HG03108 (cell line): ENCODE measurements around the gene RTN3.
A peak's percentile ranks its signal among the peaks of the same experiment; 100 is the strongest.
"Not testable (repeated sequence)": the region's sequence is repeated elsewhere in the genome, so short reads cannot be mapped to it uniquely, and the experiment has no call there.

Experiments
- ATAC-seq: cut with Tn5 transposase; IDR thresholded peaks from one replicate; pipeline ENCODE4 v1.9.1; 2021; ENCODE audit warnings: moderate library complexity; ENCODE audit not compliant: unreplicated experiment

RTN3 gene

GRCh38 chr11:63767565-63768236 is 86.4 kb downstream of the RTN3 start:
- ATAC-seq: no peak

GRCh38 chr11:63768237-63769041 is 87.1 kb downstream of the RTN3 start, which contains the start of gene ZFTA:
Gene ZFTA, minus strand, starts transcription at chr11:63768775. Its CDS starts 153 bp downstream, at chr11:63768622.
- peak; percentile 43 for ATAC-seq

- ATAC-seq: peak; percentile 25
Observed at GRCh38 chr11:63769042-63769713, 87.9 kb downstream of the RTN3 start.

- ATAC-seq: no peak
Observed at GRCh38 chr11:63769714-63770455, 88.6 kb downstream of the RTN3 start.

GRCh38 chr11:63770763-63771162 is 89.5 kb downstream of the RTN3 start:
- ATAC-seq: no peak

- ATAC-seq: not testable (repeated sequence)
Observed at GRCh38 chr11:63771741-63772318, 90.5 kb downstream of the RTN3 start.

GRCh38 chr11:63775191-63775590 is 93.9 kb downstream of the RTN3 start:
- ATAC-seq: no peak

- ATAC-seq: no peak
Observed at GRCh38 chr11:63779039-63779438, 97.7 kb downstream of the RTN3 start.

GRCh38 chr11:63782749-63783148 is 101.4 kb downstream of the RTN3 start:
- ATAC-seq: no peak

- ATAC-seq: no peak
Observed at GRCh38 chr11:63783925-63784592, 102.8 kb downstream of the RTN3 start.

- ATAC-seq: no peak
Observed at GRCh38 chr11:63785823-63786222, 104.5 kb downstream of the RTN3 start.

GRCh38 chr11:63791495-63792167 is 110.3 kb downstream of the RTN3 start:
- no peak for ATAC-seq

GRCh38 chr11:63793161-63793560 is 111.9 kb downstream of the RTN3 start:
- no peak for ATAC-seq

- no peak for ATAC-seq
Observed at GRCh38 chr11:63795066-63795465, 113.8 kb downstream of the RTN3 start.

GRCh38 chr11:63800921-63801320 is 119.6 kb downstream of the RTN3 start:
- ATAC-seq: no peak

- ATAC-seq: no peak
Observed at GRCh38 chr11:63802637-63803414, 121.5 kb downstream of the RTN3 start.

GRCh38 chr11:63804259-63804658 is 123.0 kb downstream of the RTN3 start:
- no peak for ATAC-seq

GRCh38 chr11:63805844-63806415 is 124.6 kb downstream of the RTN3 start:
- no peak for ATAC-seq
